NCI-H1417 (cell line): Measurements from ENCODE around the gene CASZ1.

ENCODE experiments used
- DNase-seq, 3 experiments: peaks; one replicate each; lab custom pipeline; 2025; lab: John Stamatoyannopoulos, UW

Gene CASZ1

DNA sequence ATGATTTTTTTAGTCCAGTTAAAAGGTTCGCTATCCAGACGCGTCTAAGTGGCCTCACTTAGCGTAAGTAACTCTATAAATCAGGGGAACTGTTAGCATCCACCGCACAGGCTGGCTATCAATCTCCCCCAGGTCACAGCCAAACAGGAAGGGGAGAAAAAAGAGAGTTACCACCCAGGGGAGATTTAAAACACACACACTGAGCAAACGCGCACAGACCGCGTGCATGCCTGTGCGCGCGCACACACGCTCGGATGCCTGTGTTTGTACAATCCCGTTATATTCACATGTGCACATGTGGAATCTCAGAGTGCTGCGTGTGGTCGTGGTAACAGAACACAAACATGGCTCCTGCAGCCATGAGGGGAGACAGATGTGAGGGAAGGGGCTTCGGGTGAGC, 125.4 kb downstream of the CASZ1 start:
- peak in 2 of 3 experiments; percentile 38 to 70 for DNase-seq

DNA sequence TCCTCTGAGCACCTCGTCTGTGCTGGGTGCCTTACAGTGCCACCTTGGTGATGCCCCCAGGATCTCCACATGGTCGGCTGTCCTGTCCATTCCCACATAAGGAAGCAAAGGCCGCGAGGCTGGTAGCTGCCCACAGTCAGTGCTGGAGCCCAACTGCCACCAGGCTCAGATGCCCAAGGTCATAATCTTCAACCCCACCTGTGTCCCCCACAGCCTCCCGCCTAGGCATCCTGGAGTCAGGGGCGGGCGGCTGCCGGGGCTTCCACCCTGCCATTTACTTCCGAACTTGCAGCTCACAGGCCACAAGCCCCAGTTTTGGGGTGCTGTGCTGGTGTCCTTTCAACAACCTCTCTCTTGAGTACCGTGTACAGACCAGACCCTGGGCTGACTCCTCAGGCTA, 126.3 kb downstream of the CASZ1 start:
- DNase-seq = no peak

DNA sequence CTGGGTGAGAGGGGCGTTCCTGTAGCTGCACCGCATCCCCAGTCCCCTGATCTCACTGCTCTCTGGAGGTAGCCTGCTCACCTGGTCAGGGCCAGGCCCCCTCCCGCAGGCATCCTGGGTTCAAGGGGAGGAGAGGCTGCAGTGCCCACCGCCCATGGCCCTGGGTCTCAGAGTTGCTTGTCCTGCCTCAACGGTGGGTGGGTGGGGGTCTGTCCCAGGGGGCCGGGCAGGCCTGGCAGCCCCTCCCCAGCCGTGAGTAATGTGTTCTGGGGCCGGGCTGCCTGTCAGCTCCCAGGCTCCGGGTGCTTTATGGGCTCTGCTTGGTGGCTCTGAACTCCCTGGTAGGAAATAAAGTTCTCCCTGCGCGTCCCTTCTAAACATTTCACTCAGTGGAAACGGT, 126.9 kb downstream of the CASZ1 start:
- no peak for DNase-seq

DNA sequence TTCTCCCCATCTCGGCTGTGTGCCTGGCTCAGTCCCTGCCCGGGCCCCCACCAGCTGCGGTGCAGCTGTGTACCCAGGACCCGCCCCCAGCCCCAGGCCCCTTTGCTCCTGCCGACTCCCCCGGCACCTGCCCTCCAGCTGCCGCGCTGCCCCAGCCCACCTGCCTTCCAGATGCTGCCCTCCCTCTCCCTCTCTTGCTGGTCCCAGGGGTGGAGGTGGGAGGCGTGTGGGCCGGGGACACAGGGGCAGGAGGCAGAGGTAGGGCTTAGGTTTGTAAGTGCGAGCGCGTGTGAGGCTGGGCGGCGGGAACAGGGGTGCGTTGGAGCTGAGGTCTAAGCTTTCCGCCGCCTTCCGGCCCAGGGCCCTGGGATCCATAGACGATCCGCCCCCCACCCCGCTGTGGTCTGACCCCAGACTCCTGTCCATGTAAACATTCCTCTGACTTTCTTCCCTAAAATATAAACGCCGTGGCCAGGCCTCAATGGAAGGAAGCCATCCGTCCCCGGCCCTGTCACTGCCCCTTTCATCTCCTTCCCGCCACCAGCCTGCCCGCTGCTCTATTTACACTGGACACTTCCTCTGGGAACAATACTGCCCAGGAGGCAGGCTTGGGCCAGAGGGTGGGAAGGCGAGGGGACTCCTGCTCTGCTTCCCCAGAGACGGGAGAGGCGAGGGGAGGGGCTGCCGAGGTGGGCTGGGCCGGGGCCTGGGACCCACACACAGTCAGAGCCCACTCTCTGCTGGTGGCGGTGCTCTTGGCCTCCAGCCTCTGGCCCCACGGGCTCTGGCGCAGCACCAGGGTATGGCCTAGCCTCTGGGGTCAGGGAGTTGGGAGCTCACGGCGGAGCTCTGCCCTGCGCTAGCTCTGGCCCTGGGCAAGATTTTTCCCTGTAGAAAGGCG, 128.3 kb downstream of the CASZ1 start:
- DNase-seq = peak in 2 of 3 experiments; percentile 70 to 81

- DNase-seq = no peak
Measured at GRCh38 chr1:10665930-10666850, 130.3 kb downstream of the CASZ1 start.

GRCh38 chr1:10665226-10665625, 131.2 kb downstream of the CASZ1 start:
- no peak for DNase-seq

DNA sequence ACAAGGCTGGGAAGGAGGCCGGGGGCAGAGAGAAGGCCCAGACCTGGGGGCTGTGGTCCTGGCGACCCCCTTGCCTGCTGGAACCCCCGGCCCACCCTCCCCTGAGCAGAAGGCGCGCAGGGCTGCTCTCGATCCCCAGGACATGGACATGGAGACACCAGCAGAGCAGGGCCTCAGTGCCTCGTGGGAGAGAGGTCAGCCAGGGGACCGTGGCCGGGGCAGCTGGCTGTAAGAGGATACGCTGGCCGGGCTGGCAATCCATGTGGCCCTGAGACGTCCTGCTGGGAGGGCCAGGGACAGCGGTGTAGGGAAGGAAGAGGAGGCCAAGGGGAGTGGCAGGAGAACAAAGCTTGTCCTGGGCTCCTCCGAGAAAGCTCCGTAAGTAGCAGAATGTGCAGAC, 132.2 kb downstream of the CASZ1 start:
- DNase-seq = peak in 1 of 3 experiments; percentile 5

DNA sequence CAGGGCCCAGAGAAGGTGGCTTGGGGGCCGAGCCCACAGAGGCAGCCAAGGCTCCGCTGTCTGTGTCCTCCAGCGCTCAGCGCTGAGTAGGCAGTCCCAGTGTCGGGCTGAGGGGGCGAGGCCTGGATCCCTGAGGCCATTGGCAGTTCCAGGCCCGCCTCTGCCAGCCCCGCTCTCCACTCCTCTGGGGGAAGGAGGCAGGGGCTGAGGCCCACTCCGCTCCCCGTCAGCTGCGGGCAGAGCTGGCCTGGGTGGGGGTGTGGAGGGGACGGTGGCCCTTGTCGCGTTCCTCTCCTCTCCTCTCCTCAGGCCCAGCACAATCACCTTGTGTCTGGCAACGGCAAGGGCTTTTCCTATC, 132.8 kb downstream of the CASZ1 start:
- DNase-seq = no peak

DNA sequence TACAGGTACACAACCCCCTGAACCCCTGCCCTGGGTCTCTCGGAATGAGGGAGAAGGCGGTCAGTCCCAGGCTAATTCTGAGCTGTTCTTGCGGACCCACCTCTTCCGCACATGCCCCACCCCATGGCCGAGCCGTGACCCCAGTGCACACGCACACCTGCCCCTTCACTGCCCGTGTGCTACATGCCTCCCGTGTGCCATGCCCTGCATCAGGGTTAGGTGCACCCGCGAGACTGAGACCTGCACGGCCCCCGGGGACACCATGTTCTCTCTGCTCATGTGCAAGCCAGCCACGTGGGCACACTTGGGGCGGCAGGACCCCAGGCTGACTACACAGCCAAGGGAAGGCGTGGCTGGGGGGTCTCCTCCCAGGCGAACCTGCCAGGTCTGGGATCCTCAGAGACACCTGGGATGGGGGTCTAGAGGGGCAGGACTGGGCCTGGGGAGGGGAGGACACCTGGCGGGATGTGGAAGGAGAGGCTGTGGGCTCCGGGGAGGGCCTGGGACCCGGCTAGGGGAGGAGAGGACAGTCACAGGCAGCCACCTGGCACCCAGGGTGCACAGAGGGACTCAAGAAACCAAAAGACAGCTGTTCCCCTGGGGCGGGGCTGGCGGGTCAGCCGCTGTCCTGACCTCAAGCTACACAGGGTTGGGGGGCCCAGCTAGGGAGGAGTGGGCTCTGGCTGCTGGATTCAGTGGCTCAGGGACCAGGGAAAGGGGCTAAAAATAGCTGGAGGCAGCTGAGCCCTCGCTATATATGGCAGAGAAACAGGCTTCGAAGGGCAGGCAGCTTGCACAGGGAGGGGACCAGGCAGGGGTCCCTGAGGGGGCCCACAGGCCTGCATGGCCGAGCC, 133.4 kb downstream of the CASZ1 start:
- no peak for DNase-seq

DNA sequence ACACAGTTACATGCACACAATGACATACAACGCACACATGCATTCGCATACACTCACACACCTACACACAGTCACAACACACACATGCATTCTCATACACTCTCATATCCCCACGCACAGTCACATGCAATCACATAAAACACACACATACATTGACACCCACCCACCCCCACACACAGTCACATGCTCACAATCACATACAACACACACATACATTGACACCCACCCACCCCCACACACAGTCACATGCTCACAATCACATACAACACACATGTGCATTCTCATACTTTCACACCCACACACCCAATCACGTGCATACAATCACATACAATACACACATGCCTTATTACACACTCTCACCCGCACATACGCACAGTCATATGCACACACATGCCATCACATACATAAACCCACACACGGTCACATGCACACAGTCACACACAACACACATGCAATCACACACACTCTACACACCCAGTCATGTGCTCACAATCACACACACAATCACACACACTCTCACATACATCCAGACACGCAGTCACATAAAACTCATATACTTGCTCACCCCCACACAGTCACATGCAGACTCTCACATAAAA, 134.3 kb downstream of the CASZ1 start:
- DNase-seq = no peak

DNA sequence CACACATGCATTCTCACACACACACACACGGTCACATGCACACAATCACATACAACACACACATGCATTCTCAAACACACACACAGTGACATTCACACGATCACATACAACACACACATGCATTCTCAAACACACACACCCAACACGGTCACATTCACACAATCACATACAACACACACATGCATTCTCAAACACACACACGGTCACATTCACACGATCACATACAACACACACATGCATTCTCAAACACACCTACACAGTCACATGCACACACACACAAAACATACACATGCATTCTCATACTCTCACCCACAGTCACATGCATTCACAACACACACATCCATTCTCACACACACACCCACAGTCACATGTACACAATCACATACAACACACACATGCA, 135.0 kb downstream of the CASZ1 start:
- DNase-seq = no peak

DNA sequence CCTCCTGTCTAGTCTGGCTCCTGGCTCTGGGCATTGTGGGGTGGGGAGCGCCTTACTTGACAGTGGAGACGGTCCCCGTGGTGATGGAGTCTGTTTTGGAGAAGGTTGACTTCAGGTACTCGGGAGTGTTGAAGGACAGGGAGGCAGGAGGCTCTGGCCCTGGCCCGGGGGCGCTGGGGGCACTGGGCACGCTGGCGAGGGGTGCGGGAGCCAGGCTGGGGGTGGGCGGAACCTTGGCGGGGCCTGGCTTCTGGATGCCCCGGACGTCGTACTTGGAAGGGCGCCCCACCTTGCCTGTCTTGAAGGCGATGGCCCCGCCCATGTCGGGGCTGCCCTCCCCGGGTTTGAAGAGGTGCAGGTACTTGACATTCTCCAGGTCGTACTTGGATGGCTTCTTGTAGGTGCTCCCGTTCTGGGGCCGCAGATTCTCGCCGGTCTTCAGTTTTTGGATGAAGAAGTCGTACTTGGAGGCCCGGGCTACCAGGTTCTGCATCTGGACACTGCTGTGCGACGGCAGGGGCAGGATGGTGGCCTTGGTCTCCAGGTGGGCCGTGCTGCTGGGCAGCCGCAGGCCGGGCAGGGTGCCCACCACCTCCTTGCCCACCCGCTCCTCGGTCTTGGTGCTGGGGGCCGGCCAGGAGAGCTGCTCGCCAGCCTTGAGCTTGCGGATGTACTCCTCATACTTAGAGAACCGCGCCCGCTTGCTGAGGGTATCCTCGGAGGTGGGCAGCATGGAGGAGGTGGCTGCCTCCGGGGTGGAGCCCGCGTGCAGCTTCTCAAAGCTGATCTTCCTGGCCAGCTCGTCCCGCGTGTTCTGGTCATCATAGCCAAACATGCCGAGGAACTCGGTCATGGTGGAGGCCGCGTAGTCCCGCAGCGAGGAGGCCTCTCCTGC, 136.6 kb downstream of the CASZ1 start:
- DNase-seq = no peak

- DNase-seq = no peak
Measured at GRCh38 chr1:10659218-10659617, 137.2 kb downstream of the CASZ1 start.

- DNase-seq = no peak
Measured at GRCh38 chr1:10658396-10659066, 137.9 kb downstream of the CASZ1 start.

GRCh38 chr1:10657088-10657847, 139.2 kb downstream of the CASZ1 start:
- DNase-seq = no peak

- DNase-seq = no peak
Measured at GRCh38 chr1:10656431-10656830, 140.0 kb downstream of the CASZ1 start.

DNA sequence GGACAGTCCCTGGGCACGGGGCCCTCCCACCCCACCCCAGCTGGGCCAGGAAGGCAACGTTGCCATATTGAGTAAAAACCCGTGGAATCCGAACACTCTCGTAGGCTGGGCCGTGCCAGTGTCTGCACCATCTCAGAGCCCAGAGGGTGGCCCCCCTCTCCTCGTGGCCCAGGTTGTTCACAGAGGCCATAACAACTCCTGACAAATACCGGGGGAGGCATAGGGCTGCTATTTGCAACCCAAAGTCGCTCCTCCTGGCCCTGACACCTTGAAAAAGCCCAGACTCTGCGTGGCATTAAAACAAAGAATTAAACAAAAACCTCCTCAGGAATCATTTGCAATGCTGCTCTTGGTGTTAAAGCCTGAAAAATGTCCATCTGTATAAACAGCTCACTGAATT, 141.4 kb downstream of the CASZ1 start:
- DNase-seq = no peak

GRCh38 chr1:10653370-10654125, 142.9 kb downstream of the CASZ1 start:
- no peak for DNase-seq
